Subcutaneous adipose tissue (tissue), 4 donors: Measurements from ENCODE around the gene CCBE1. TPM values are rescaled to one million over a fixed set of nuclear protein-coding genes. Genes with fewer than 3 reads are reported as not detected.

ENCODE experiments used
- CTCF ChIP-seq: fragments of 450-650 bp; IDR thresholded peaks from one replicate; pipeline ENCODE4 v1.5.1; 2016; ENCODE audit warnings: low read depth, mild to moderate bottlenecking, control low read depth, antibody characterized with exemption, moderate library complexity
- total RNA-seq, 4 donors: library from RNA; depleted of rRNA; stranded (reverse); fragments of >200 nt; gene quantifications; one replicate each; pipeline ENCODE4 v1.1.0, GENCODE V29; 2016

Gene CCBE1
- total RNA-seq, 4 donors from 2014 or later = 2.6 to 12.4 (median 6.1) TPM

GRCh38 chr18:59735269-59735860 lies 38.1 kb upstream of the CCBE1 start:
- TF ChIP-seq CTCF = no peak

- no peak for TF ChIP-seq CTCF
These were observed 36.2 kb upstream of the CCBE1 start for GRCh38 chr18:59733421-59733820.

GRCh38 chr18:59730896-59731295 lies 33.7 kb upstream of the CCBE1 start:
- TF ChIP-seq CTCF = no peak

GRCh38 chr18:59729781-59730180 lies 32.6 kb upstream of the CCBE1 start:
- TF ChIP-seq CTCF = no peak

GRCh38 chr18:59728816-59729215 lies 31.6 kb upstream of the CCBE1 start:
- no peak for TF ChIP-seq CTCF

GRCh38 chr18:59725142-59725541 lies 27.9 kb upstream of the CCBE1 start:
- no peak for TF ChIP-seq CTCF

GRCh38 chr18:59724103-59724502 lies 26.9 kb upstream of the CCBE1 start:
- TF ChIP-seq CTCF = no peak
